Type B pancreatic cell (in vitro differentiated cells): ENCODE data around the gene ZNF341. TPM values are rescaled to one million over a fixed set of nuclear protein-coding genes. Genes with fewer than 3 reads are reported as not detected.
"Not testable (repeated sequence)": the region's sequence is repeated elsewhere in the genome, so short reads cannot be mapped to it uniquely, and the experiment has no call there.

Experiments
- DNase-seq: peaks from one replicate; pipeline ENCODE4 v3.0.0; 2021; ENCODE audit warnings: mixed read lengths; ENCODE audit not compliant: unreplicated experiment; ENCODE audit errors: extremely low spot score
- H3K27ac Mint-ChIP-seq: 2 replicates; pipeline ENCODE4 v1.8.0; 2021; ENCODE audit warnings: mild to moderate bottlenecking, mixed read lengths
- H3K27me3 Mint-ChIP-seq: 2 replicates; pipeline ENCODE4 v1.8.0; 2021; ENCODE audit warnings: mixed read lengths
- H3K36me3 Mint-ChIP-seq: 2 replicates; pipeline ENCODE4 v1.8.0; 2021; ENCODE audit warnings: mixed read lengths
- H3K4me1 Mint-ChIP-seq: one replicate; pipeline ENCODE4 v1.8.0; 2021; ENCODE audit warnings: mixed read lengths; ENCODE audit not compliant: unreplicated experiment
- H3K4me3 Mint-ChIP-seq: 2 replicates; pipeline ENCODE4 v1.8.0; 2021; ENCODE audit warnings: mild to moderate bottlenecking, mixed read lengths
- H3K9me3 Mint-ChIP-seq: 2 replicates; pipeline ENCODE4 v1.8.0; 2021; ENCODE audit warnings: mixed read lengths
- CTCF ChIP-seq: fragments of 200-600 bp; sonication (generic); conservative IDR thresholded peaks from 2 replicates; pipeline ENCODE4 v1.5.0; 2021; ENCODE audit warnings: antibody characterized with exemption, mild to moderate bottlenecking
- total RNA-seq: library from RNA; stranded (reverse); gene quantifications from 2 replicates; pipeline ENCODE4 v1.2.1, GENCODE V29; 2021; ENCODE audit warnings: low replicate concordance

ZNF341 gene
- total RNA-seq, 1 donor from 2014 or later: 4.6 TPM

GRCh38 chr20:33751775-33752174 is 20.0 kb downstream of the ZNF341 start:
- no peak for TF ChIP-seq CTCF
- H3K4me3 Mint-ChIP-seq: no peak overlapping the region
- no peaks in the 10 kb centered on the region for H3K4me1 Mint-ChIP-seq
- no peak overlapping the region for H3K27ac Mint-ChIP-seq
- no peaks in the 10 kb centered on the region for H3K27me3 Mint-ChIP-seq
- no peaks in the 10 kb centered on the region for H3K9me3 Mint-ChIP-seq
- no peak for DNase-seq
- H3K36me3 Mint-ChIP-seq: peaks cover 11% of the 10 kb centered on the region

GRCh38 chr20:33753143-33753542 is 21.3 kb downstream of the ZNF341 start:
- Mint-ChIP-seq H3K9me3 (peaks cover 6% of the 10 kb centered on the region), H3K27ac (no peak overlapping the region), H3K4me3 (no peak overlapping the region), H3K36me3 (peaks cover 21% of the 10 kb centered on the region), H3K27me3 (no peaks in the 10 kb centered on the region), H3K4me1 (no peaks in the 10 kb centered on the region)
- TF ChIP-seq CTCF: no peak
- DNase-seq: no peak

- no peaks in the 10 kb centered on the region for H3K27me3 Mint-ChIP-seq
- H3K27ac Mint-ChIP-seq: no peak overlapping the region
- H3K4me1 Mint-ChIP-seq: no peaks in the 10 kb centered on the region
- DNase-seq: no peak
- H3K4me3 Mint-ChIP-seq: no peak overlapping the region
- H3K9me3 Mint-ChIP-seq: peaks cover 6% of the 10 kb centered on the region
- H3K36me3 Mint-ChIP-seq: peaks cover 22% of the 10 kb centered on the region
- no peak for TF ChIP-seq CTCF
These were observed 22.0 kb downstream of the ZNF341 start for GRCh38 chr20:33753763-33754162.

- H3K27me3 Mint-ChIP-seq, H3K27ac Mint-ChIP-seq, H3K4me3 Mint-ChIP-seq, DNase-seq, H3K9me3 Mint-ChIP-seq, H3K4me1 Mint-ChIP-seq: not testable (repeated sequence)
- peaks cover 22% of the 10 kb centered on the region for H3K36me3 Mint-ChIP-seq
These were observed 24.2 kb downstream of the ZNF341 start for GRCh38 chr20:33755936-33756490.

- no peak for TF ChIP-seq CTCF
- H3K27ac Mint-ChIP-seq: no peak overlapping the region
- H3K36me3 Mint-ChIP-seq: peaks cover 22% of the 10 kb centered on the region
- H3K4me3 Mint-ChIP-seq: no peak overlapping the region
- H3K27me3 Mint-ChIP-seq: no peaks in the 10 kb centered on the region
- no peak for DNase-seq
- H3K9me3 Mint-ChIP-seq: peaks cover 6% of the 10 kb centered on the region
- H3K4me1 Mint-ChIP-seq: no peaks in the 10 kb centered on the region
These were observed 25.2 kb downstream of the ZNF341 start for GRCh38 chr20:33757046-33757445.

- H3K36me3 Mint-ChIP-seq: peaks cover 23% of the 10 kb centered on the region
These were observed 25.7 kb downstream of the ZNF341 start for GRCh38 chr20:33757458-33757857.

More at GRCh38 chr20:33757458-33757857, 25.7 kb downstream of the ZNF341 start:
- no peak for DNase-seq
- H3K27ac Mint-ChIP-seq: no peak overlapping the region
- no peaks in the 10 kb centered on the region for H3K27me3 Mint-ChIP-seq
- H3K4me1 Mint-ChIP-seq: no peaks in the 10 kb centered on the region
- peaks cover 6% of the 10 kb centered on the region for H3K9me3 Mint-ChIP-seq
- TF ChIP-seq CTCF: no peak
- H3K4me3 Mint-ChIP-seq: no peak overlapping the region
